Fibroblast of upper back skin (primary cell): ENCODE measurements around the gene TCAF1.

Experiments used
- DNase-seq: peaks from one replicate; pipeline ENCODE4 v3.0.0-alpha.2; 2013

The TCAF1 gene, protein sequence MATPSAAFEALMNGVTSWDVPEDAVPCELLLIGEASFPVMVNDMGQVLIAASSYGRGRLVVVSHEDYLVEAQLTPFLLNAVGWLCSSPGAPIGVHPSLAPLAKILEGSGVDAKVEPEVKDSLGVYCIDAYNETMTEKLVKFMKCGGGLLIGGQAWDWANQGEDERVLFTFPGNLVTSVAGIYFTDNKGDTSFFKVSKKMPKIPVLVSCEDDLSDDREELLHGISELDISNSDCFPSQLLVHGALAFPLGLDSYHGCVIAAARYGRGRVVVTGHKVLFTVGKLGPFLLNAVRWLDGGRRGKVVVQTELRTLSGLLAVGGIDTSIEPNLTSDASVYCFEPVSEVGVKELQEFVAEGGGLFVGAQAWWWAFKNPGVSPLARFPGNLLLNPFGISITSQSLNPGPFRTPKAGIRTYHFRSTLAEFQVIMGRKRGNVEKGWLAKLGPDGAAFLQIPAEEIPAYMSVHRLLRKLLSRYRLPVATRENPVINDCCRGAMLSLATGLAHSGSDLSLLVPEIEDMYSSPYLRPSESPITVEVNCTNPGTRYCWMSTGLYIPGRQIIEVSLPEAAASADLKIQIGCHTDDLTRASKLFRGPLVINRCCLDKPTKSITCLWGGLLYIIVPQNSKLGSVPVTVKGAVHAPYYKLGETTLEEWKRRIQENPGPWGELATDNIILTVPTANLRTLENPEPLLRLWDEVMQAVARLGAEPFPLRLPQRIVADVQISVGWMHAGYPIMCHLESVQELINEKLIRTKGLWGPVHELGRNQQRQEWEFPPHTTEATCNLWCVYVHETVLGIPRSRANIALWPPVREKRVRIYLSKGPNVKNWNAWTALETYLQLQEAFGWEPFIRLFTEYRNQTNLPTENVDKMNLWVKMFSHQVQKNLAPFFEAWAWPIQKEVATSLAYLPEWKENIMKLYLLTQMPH

GRCh38 chr7:143901668-143902331, at the start of gene TCAF1:
TCAF1 (minus strand) TSS chr7:143902176; CDS start chr7:143876608, 25,568 bp downstream.
- DNase-seq: peak; percentile 94

- DNase-seq: no peak
Observed at GRCh38 chr7:143948733-143949132, 46.8 kb upstream of the TCAF1 start.

DNA sequence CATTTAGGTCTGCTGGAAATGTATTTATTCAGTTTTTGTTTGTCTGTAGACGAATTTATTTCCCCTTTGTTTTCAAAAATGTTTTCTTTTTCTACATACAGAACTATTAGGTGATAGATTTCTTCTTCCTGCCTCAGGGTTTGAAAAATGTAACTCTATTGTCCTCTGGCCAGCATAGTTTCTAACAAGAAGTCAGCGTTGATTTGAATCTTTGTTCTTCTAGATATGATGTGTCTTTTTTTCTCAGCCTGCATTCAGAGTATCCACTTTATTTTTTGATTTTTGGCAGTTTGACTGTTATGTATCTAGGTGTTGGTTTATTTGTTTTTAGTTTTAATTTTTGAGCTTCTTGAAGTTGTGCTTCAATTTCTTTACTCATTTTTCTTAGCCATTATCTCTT, 45.1 kb upstream of the TCAF1 start:
- DNase-seq: no peak

GRCh38 chr7:143945423-143945822, 43.4 kb upstream of the TCAF1 start:
- DNase-seq: no peak

GRCh38 chr7:143938379-143939243, 36.6 kb upstream of the TCAF1 start:
- DNase-seq: no peak

DNA sequence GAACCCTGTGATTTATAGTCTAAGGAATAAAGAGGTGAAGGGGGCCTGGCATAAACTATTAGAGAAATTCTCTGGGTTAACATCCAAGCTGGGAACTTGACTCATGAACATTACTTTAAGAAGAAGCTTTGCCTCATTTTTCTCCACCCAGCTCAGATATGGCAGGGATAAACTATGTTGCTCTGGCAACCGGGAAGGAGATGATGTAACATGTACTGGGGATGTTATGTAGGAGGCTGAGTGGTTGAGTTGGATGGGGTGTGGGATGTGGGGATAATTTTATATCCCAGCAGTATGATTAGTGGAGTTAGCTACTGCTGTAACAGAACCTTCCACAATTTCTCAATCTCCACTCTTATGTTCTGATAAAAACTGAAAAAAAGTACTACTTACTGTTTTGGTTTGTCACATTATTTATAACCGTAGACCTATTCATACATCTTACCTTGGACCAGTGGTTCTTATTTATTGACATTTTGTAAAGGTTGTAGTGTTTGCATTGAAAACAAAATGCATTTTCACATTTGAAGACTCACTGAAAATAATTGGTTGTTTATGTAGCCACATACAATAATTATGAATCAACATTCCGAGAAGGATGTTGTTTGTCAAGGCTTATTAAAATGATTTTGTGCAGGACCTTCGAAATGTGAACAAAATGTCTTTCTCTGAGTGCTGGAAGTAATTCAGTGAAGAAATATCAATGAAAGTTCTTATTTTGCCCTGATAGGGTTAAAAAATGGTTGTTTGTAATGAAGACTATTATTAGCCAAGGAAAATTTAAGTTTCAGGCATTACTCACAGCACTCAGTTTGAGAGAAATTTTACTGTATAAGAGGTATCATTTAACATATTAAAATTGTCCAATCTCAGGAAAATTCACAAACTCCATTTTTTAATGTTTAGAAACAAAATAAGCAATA, 34.4 kb upstream of the TCAF1 start:
- DNase-seq: peak; percentile 69

DNA sequence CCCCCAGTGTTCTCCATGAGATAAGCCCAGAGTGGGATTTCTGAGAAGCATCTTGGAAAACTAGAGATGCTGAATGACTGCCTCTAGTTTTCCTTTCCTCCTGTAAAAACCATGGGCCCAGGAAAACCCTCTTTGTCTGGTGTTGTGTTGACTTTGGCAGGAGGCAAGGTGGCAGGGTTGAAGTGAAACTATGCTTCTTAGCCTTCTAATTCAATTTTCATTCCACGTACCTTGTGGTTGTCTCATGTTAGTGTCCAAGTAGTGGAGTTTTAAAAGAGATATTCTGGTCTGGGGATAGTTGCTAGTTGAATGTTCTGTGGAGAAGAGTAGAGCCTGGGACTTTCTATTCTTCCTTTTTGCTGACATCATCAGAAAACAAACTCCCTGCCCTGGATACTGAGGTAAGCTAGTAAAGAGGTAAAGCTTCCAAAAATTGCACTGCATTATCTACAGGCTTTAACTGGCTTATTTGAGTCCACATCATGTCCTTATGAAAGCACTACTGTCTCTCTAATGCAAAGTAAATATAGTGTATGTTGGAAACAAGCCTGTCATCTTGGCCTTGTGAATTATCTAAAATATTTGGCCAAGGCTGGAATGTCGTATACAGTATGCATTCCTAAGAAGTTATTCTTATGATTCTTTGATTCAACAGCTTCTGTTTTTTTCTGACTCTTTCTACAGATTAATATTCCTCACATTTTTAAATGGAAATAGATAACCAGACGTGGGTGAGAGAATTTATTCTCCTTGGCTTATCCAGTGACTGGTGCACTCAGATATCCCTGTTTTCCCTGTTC, 32.8 kb upstream of the TCAF1 start, which contains the start of gene OR2F2:
Gene OR2F2, plus strand, starts transcription at position 708 of the 800 bp plus-strand sequence. Its CDS starts 0 bp downstream, at position 708.
- peak; percentile 71 for DNase-seq

GRCh38 chr7:143931739-143932138, 29.8 kb upstream of the TCAF1 start:
- no peak for DNase-seq

DNA sequence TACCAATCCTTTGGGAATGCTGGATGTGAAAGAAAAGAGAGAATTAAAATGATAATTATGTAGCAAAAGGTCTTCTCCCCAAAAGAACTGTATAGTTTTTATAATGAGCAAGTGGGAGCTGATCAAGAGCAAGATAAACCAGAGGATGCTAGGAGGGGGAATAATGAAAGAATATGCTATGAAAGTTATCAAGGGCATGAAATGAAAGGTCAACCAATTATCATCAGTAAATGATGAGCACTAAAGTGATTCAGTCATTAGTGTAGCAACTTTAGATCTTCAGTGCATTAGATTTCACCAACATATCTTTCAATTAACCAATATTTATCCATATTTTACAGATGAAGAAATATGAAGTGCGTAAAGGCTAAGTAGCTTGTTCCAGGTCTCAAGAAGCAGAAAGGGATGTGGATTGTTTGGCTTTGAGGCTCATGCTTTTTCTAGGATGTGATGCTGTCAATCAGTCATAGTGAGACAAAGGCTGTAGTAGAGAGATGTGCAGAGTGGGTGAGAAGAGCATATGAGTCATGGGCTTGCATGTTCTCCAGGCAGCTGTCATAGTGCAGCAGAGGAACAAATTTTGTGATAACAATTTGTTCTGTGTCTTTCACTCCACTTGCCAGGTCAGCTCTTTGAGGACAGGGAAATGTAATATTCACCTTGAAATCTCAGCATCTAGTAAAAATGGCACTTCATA, 27.4 kb upstream of the TCAF1 start:
- DNase-seq: no peak

DNA sequence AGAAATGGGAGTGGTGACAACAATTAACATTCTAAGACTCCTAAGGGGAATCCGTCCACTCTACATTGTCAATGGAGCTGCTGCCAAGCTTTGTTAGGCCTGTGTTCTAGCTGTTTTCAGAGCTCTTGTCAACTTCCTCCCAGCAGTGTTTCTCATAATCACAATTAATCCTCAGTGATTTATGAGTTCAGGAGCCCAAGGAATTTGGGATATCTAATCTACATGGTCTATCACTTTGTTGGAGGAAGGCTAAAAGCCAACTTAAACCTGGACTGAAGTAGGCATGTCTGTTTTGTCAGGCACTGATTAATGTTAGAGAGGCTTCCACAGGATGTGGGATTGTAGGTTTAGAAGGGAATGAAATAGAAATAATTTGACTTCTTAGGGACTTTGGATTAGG, 22.9 kb upstream of the TCAF1 start:
- no peak for DNase-seq

- DNase-seq: no peak
Observed at GRCh38 chr7:143914938-143915652, 13.1 kb upstream of the TCAF1 start.

- DNase-seq: no peak
Observed at GRCh38 chr7:143913945-143914615, 12.1 kb upstream of the TCAF1 start.

DNA sequence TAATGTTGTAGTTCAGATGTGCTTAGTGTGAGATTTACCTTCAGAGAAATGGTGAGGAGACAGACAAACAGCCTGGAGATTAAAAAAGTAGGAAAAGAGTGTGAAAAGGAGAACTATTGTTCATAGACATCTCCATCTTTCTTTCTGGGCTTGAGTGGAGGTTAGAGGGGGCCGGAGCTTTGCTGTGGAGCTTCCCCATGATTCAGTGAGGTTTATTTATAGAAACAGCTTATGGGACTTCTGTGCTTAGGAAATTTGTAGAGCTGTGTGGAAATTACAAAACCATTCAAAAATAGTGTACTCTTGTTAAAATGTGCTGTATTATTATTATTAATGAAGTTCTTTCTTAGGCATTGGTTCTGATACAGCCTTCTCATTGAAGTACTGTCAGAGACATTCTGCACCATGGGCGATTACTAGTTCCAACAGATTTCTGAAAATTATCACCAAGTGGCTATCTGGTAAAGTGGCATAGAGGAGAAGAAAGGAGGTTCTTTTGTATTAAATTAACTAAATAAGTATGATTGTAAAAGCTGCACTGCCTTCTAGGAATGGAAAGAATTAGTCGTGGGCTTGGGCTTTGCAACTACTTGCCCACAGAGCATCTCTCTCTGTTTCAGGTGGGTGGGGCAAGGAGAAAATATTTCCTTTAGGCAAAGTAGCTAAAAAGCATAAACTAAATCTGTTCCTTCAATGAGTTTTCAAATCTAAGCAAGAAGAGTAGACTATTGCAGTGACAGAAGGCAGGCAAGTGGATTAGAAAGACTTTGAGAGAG, 8.7 kb upstream of the TCAF1 start:
- no peak for DNase-seq

DNA sequence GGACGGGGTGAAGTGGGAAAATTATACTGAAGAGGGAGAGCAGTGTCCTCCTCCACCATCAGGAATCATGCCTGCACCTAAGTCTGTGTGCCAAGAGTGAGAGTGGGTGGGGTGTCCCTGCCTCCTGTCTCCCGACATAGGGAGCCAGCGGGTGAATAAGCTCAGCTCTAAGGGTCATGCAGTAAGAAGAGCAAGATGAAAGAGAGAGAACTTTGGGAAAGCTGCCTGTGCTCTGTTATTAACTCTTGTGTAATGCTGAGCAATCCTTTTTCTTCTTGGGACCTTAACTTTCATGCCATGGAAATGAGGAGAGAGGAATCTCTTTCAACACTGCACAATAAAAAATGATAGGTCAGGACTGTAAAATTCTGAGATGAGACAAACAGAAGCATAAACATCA, 7.9 kb upstream of the TCAF1 start:
- peak; percentile 31 for DNase-seq

- no peak for DNase-seq
Observed at GRCh38 chr7:143908120-143908519, 6.1 kb upstream of the TCAF1 start.

DNA sequence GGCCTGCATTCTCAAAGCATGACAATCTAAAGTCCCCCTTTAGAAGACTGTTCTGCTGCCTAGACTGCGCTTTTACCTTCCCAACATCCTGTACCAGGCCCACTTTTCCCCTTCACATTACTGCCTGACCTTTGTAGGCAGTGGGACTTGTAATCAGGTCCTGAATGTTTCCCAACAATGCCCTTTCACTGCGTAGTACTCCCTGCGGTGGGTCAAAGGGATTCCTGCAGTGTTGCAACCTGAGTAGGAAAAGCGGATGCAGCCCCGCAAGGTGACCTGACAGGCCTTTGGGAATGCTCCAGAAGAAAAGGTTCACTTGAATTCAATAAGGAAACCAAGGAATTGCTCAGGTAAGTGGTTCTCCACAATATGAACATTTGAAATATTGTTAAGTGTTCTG, 4.9 kb upstream of the TCAF1 start:
- DNase-seq: no peak

DNA sequence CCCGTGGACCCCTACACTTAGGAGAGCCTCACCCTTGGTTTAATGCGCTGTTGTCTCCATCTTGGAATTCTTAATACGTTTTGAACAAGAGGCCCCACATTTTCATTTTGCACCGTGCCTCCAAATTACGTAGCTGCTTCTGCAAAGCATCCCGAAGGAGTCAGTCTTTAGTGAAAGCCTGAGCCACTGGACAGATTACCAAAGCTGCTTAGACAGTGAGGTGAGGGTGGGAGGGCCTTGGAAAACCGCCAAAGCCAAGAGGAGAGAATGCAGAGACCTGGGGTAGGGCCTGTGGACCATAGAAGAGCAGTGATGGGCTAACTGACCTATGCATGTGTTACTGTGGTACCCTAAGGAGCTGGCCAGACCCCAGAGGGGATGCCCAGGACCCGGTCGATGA, 4.2 kb upstream of the TCAF1 start:
- no peak for DNase-seq
